ENCODE measurements around the gene LRMDA.

The LRMDA gene

DNA sequence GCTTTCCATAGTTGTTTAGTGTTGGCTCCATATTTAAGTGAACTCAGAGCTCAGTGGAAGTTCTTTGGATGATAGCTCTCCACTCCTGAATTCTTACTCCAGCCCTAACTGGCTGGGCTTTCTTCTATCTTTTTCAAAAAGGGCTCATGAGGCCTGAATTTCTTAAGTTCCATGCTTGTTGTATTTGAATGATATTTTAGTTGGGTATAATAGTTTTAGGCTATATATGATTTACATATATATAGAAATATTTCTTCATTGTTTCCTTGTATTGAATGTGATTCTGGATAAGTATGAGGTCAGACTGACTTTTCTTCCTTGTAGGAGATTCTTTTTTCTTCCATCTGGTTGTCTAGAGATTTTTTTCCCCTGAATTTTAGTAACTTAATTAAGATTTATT lies 843.5 kb downstream of the LRMDA start:
- no peak for DNase-seq (ENCODE audit: low spot score)

DNA sequence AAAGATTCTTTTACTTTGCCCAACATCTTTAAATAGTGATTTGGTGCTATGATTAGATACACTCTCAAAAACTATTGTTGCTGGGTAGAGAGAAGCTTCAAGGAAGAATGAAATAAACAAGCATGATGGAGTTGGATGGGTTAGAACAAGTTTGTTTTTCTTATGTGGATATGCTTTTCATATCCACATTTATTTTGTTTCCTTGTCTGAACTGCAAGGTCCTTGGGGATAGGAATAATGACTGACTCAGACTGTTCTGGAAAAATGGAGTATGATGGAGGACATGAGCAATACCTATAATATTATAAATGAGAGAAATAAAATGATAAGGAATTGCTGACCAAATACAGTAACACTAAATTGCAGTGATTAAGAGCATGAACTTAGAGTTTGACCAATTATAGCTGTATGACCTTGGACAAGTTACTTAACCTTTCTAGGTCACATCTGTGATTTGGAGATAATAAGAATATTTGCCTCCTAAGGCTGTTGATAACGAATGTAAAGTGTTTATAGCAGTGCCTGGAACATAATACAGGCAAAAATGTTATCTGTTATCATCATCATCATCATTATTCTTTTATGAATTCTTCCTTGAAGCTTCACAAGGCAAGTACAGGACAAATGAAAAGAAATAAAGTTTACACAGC lies 847.5 kb downstream of the LRMDA start:
- no peak for DNase-seq (ENCODE audit: low spot score)

DNA sequence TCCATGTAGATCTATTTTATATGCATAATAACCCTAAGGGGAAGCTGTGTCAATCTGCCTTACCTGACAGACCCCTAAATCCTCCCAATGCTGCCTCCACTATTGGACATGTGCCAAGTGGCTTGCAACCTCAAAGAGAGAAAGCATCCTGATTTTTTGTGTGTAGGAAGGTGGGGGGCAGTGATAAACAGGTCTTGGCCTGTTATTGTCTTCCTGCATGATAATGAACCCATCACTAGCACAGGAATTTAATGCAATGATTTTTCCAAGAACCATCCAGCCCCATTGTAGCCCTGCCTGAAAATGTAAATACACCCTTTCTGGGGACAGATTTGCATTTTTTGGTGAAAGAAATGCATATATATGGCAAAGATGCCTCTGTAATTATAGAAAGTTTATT lies 850.2 kb downstream of the LRMDA start:
- no peak for DNase-seq (ENCODE audit: low spot score)

DNA sequence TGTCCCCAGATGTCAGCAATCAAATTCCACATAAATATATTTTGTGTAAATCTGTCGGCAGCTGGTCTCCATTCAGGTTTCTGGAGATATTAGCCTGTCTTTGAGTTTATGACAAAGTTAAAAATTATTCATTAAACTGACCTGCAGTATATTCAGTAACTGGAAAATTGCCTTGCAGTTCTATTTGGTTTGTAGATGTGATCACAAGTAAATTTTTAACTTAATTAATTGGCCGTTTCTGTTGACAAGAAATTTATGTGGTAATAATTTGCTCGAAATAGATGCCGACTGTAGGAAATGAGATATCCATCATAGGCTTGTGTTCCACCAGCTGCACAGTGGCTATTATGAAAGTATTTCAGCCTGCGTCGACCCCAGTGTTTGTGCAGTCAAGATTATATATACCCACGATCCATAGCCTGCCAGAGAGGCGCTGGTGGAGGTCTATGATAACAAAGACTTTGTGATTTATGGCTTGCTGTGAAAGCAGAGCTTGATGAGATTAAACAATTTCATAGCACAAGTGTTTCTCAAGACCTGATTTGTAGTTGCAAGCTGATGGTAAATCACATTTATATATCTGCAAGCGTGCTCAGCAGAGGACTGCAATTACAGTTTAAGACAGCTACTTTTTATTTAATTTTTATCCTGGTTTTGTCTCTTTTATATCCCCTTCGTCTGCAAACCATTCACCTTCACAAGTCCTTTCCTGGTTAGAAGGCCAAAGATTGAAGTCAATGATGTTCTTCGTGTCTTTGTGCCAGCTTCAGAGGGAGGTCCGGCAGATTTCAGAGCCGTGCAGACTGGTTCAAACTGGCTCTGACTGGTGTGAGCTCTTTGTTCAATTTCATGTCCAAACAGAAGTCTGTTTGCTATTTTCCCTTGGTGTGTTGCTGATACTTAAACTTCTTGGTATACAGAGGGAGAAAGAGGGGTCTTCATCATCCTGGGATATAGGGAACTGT lies 850.9 kb downstream of the LRMDA start:
- no peak for DNase-seq (ENCODE audit: low spot score)

DNA sequence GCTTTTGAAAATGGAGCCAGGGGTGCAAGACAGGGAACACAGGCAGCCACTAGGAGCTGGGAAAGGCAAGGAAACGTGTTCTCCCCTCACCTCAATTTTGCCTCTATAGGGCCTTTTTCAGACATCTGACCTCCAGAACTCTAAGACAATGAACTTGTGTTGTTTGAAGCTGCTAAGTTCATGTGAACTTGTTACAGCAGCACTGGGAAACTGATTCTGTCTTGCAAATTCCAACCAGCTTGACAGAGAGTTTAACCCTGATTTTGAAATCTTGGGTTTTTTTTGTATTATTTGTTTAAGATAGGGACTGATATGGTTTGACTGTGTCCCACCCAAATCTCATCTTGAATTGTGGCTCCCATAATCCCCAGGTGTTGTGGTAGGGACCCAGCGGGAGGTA lies 852.9 kb downstream of the LRMDA start:
- no peak for DNase-seq (ENCODE audit: low spot score)

DNA sequence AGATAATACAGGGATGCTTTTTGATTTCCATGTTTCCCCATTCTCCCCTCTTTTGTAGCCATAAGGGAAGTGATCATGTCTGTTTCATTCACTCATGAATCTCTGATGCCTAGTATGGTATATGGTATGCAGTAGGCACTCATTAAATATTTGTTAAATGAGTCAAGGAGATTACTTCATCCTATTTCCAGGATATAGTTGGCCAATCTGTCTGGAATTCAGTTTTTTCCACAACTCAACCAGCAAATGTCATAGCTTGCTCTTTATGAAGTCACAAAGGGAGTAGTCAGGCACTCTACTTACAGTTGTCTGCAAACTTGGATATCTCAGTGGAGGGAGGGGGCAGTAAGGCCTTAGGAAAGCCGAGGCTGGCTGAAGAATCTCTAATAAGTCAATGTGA lies 853.6 kb downstream of the LRMDA start:
- DNase-seq (ENCODE audit: low spot score): no peak

DNA sequence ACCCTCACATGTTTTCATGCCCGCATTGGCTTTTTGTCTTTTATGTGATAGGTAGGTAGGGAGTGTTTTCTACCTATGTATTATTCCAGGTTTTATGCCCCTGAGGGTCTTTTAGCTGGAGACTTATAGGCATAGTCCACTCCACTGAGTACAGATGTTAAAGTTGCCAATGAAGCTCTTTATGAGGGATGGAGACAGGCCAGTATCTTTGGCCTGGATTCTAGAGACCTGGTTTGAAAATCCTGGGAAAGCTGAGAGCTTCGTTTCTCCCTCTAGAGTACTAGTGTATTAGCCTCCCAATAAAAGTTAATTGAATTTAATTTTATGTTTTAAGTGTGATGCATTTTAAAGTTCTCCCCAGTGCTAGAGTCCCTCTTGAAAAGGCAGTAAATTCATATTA lies 854.1 kb downstream of the LRMDA start:
- DNase-seq (ENCODE audit: low spot score): no peak

DNA sequence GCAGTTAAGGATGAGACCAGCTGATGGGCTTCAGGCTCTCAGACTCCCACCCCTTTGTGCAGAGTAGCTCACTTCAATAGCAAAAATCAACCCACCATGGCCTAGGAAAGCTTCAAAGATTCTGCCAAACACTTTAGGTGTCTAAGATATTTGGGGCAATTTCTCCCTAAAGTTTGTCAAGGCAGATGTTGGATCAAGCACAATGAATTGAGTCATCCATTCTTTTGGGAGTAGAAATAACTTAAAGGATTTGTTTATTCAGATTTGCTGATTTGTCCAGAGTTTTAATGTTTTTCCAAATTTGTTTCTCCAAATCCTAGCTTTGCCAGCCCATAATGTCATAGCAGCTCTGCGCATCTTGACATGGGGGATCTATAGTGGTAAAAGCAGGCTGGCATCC lies 855.1 kb downstream of the LRMDA start:
- no peak for DNase-seq (ENCODE audit: low spot score)

DNA sequence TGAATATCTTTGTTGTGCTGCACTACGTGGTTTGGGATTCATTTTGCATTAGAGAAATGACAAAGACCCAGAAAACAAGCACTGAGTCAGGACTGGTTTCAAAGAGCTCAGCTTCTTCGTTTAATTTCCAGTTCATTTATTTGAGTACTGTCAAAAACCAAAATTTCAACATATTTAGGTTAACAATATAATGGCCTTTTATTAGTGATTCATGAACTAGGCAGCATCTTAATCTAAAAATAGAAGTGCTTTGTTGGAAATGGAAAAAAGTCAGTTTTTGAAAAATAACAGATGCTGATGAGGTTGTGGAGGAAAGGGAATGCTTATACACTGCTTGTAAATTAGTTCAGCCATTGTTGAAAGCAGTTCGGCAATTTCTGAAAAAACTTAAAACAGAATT lies 856.4 kb downstream of the LRMDA start:
- DNase-seq (ENCODE audit: low spot score): no peak

DNA sequence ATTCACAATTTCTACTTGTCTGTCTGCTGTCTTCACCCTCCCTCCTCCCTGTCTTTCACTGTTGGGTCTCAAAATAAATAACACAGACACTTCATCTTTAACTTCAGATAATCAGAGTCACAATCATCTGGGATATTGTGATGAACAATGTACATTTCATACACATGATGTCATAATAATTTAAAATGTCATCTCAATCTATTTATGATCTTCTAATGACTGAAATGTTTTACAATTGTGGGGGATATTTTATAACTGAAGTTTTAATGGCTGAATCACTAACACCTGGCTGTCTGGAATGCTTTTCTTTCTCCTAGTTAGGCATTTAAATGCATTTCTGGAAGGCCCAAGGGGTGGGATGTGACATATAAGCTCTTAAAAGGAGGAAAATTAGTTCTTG lies 859.8 kb downstream of the LRMDA start:
- no peak for DNase-seq (ENCODE audit: low spot score)

DNA sequence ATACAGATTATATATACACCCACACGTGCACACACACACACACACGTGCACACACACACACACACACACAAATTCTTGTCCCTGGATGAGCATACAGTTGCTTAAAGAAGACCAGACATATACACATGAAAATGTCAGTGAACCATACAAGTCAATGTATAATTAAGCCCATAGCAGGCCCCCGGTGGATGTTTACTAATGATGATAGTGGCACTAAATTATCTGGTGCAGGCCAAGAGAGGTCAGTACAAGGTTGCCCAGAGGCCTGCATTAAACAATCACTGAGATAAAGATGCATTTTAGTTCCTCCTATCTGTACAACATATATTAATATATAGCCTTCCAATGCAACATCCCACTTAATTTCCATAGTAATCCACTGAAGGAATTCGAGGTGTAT lies 860.5 kb downstream of the LRMDA start:
- no peak for DNase-seq (ENCODE audit: low spot score)

DNA sequence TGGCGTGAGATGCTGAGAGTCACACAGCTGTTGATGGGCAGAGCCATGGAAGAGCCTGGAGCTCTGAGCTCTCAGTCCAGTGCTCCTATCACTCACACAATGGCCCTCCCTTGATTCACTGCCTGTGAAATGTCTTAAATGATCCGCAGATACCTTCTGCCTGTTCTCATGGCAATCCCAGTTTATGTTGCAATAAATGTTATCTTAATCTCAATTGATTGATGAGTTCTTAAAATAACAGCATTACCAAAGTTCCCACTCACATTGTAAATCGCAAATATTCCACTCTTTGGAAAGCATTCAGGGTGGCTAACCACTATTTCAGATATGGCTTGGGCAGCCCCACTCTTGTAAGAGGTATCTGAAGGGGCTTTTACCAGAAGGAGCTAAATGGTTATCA lies 865.5 kb downstream of the LRMDA start:
- no peak for DNase-seq (ENCODE audit: low spot score)

DNA sequence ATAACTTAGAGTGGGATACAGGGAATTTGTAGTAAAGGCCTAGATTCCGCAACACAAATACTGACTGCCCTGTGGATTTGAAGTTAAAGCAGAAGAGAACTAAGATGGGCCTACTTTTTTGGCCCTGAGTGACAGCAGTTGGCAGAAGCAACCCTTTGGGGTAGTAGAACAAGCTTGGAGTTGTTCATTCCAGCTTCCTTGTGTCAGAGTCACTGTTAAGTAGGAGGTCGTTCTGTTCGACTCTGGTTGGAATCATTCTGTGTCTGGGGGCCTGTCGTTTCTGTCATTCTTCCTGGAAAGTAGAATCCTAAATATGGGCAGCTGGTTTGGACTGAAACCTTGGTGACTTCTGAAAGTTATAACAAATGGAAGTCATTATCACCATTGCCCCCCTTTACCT lies 865.9 kb downstream of the LRMDA start:
- no peak for DNase-seq (ENCODE audit: low spot score)

DNA sequence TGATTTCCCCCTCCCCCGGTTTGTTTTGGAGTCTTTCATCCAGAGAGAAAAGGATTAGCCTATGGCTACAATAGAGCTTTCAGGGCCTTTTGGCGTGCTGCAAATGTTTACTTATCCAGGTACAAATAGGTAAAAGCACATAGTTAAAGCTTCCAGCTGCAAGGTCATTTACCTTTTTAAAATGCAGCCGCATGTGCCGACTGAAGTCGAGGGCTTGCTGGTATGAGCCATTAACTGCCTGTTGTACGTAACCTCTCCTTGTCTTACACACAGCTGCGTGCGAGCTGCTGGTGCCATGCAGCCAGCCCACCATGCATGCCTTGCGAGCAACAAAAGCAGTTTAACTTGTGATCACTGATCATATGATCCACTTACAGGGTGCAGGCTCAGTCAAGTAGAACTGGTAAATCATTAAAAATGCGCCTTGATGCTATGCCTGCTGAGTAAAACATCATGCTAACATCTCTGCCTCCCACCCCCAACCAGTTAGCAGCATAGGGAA lies 866.4 kb downstream of the LRMDA start:
- DNase-seq (ENCODE audit: low spot score): no peak

DNA sequence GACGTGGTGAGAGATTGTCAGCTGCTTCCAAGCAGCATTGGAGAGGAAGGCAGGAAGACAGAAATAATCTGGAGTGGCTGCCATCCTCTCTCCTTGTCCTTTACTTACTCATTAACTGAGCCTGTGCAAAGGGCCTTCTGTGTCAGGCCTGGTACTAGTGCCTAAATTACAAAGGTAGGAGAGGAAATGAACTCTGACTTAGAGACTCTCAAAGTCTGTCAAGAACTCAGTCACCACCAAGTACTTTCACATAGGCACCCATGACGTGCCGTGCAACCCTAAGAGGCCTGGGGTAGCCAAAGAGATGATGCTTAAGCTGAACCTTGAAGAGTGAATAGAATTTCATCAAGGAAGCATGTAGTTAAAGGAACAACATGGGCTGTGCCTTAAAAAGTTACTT lies 866.9 kb downstream of the LRMDA start:
- no peak for DNase-seq (ENCODE audit: low spot score)

DNA sequence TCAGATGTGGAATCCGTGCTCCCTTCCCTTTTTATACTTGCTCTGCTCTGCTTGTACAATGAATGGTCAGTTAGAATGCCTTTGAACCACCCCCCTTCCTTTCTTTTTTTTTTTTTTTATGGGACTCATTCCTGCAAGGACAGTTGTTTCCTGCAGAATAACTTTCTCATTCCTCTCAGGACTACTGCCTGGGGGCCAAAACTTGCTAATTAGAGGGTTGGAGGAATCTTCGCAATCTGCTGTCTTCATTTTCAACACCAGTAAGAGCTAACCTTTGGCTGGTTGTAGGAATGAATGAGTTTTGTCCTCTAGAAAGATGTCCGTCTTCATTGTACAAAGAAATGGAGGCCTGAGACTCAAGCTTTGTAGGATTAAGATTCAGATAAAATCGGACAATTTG lies 868.1 kb downstream of the LRMDA start:
- DNase-seq (ENCODE audit: low spot score): no peak

DNA sequence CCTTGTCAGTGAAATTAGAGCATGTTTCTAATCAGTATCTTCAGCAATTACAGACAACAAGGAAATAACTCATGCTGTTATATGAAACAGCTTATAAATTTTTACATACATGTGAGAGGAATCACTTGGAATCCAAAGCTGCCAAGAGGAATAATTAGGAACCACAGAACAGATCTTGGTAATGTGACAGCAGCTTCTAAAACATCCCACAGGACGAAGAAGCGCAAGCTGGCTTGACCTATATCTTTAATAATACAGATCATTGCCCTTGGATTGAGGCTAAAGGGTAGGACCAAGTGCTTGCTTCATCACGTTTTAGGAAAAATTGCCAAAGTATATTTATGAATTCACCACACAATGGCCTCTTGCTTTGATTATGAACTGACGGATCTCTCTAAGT lies 869.8 kb downstream of the LRMDA start:
- no peak for DNase-seq (ENCODE audit: low spot score)

DNA sequence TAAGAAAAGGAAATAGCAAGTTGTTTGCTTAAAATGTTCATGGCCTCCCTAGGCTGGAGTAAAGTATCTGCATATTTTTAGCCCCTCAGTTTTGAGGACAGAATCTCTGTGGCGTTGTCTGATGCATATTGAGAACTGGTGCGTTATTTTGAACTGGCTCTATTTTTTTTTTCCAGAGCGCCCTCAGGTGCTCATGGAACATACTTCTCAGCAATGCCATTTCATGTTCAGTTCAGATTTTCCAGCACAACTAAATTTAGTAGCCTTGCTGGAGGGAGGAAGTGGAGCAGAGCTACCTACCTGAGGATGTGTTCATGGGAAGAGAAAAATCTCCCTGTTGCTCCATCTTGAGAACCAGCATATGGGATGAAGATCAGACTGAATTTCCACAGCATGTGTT lies 870.5 kb downstream of the LRMDA start:
- DNase-seq (ENCODE audit: low spot score): no peak

DNA sequence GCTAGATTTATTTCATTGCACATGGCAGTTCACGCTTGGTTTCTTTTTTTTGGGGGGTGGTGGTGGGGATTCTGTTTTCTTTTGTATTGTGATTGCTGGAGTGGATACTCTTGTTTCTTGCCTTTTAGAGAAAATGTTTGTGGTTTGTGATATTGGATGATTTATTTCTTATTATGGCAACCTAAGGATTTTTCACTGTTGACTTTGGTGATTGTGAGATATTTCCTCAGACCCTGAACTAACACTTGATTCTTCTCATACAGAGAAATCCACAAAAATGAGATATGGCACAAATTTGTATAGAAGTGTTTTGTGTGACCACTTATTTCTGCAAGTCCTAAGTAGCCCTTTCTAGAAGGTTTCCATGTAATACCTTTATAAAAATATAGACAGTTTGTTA lies 871.1 kb downstream of the LRMDA start:
- no peak for DNase-seq (ENCODE audit: low spot score)

DNA sequence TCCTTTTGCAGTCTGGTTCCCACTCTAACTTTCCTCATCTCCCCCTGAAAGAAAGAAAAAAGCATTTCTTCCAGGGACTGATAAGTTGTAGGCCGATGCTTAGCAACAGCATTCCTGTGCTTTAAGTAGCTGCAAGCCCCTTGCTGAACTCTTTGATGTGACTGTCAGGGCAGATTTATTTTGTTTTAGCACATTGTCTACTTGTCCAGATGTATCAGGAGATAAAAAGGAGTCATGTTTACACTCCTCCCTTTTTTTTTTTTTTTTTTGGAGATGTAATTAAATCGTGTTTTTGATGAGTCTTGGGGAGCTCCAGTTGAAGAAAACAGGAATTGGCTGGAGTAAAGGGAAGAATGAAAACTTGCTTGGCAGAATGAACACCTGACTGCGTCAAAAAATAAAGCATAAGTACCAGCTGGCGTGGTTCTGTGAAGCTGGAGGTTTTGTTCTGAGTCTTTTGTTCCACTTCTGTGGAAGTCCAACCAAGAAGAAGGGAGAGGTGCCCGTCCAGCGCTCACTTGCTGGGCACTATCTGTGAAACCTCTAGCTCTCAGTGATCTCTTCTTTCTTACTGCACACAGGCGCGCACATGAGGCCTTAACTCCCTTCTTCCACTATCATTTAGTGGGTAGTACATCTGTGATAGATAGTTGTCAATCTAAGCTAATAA lies 871.7 kb downstream of the LRMDA start:
- DNase-seq (ENCODE audit: low spot score): no peak

DNA sequence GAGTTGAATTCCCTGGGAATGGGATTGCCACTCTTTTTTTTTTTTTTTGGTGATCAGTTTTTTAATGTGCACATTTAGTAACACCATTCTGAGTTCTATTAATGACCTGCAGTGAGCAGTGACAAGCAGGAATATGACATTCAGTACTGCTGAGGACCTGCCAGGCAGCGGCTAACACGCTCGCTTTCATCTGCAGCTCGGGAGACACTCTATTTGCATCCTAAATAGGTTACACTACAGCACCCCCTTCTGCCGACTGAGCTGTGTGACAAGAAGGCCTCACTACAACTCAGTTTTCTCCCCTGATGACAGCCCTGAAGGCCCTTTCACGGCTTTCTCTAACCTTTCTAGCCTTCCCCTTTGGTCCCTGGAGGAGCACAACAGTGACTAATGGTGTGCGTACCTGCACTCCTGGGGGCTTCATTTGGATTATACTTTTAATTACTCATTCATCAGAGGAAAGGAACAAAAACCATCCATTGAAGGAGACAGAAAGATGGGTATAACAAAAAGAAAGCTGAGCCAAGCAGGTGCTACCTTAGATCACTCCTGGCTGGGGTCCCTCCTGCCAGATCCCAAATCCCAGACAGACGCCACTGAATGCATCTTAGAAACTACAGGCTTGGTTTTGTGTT lies 872.4 kb downstream of the LRMDA start:
- peak; percentile 76 for DNase-seq (ENCODE audit: low spot score)

DNA sequence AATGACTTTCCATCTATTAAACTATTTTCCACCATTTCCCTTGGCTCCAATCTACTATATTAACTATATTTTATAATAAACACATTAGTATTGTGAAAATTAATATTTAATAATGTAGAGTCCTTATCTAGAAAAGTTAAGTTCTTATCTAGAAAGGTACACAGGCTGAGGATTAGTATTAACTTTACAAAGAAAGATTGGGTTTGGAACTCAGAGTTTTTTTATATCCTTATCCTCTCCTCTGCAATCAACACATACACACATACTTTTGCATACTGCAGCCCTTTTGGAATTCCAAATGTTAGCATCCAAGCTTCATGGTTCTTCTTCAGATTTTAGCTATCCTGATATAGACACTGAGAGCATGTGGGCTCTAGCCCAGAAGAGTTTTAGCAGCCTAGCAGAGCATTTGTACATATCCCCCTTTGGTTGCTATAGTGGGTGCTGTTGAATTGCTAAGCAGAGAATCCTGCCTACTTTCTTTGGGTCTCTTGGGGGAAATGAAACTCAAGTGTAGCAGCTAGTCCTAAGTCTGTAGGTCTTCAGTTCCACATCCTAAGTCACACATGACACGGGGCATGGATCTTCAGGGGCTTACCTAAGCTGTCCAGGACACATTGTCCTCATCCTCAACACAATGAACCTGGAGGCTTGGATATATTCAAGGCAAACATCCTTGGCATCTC lies 874.6 kb downstream of the LRMDA start:
- no peak for DNase-seq (ENCODE audit: low spot score)

Data from iPS-NIHi11 (cell line).